Measurements from ENCODE around the gene PSMB2.

DNA sequence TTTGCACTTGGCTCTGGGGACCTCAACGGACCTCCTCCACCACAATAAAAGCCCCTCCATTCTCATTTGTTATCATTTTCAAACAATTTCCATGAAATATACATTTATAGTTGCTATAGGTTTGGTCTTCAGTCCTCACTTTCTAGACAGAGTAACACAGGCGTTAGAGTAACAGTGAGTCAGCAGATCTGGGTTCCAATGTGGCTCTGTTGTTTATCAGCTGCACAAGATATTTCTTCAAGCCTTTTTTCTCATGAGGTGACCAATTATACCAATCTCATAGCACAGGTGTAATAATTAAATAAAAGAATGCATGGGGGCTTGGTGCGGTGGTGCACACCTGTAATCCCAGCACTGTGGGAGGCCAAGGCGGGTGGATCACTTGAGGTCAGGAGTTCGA lies 32.8 kb upstream of the PSMB2 start:
- TF ChIP-seq, protein P1, sequence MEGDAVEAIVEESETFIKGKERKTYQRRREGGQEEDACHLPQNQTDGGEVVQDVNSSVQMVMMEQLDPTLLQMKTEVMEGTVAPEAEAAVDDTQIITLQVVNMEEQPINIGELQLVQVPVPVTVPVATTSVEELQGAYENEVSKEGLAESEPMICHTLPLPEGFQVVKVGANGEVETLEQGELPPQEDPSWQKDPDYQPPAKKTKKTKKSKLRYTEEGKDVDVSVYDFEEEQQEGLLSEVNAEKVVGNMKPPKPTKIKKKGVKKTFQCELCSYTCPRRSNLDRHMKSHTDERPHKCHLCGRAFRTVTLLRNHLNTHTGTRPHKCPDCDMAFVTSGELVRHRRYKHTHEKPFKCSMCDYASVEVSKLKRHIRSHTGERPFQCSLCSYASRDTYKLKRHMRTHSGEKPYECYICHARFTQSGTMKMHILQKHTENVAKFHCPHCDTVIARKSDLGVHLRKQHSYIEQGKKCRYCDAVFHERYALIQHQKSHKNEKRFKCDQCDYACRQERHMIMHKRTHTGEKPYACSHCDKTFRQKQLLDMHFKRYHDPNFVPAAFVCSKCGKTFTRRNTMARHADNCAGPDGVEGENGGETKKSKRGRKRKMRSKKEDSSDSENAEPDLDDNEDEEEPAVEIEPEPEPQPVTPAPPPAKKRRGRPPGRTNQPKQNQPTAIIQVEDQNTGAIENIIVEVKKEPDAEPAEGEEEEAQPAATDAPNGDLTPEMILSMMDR (IDR thresholded peaks at IDR 0.05; ENCODE audit: poor library complexity, severe bottlenecking) = no peak
- no peak for TF ChIP-seq RAD21 (conservative IDR thresholded peaks at IDR 0.05)

All from neural cell (in vitro differentiated cells).